K562 (cell line): ENCODE data around the gene RUNX1. TPM values are rescaled to one million over a fixed set of nuclear protein-coding genes. Genes with fewer than 3 reads are reported as not detected.

ENCODE experiments used
- CEBPG ChIP-seq, 3 experiments: fragments of 200-800 bp in 1 of 3; sonication (Bioruptor generic) in 1 of 3; sonication (generic) in 1 of 3; formaldehyde crosslinking in 1 of 3; IDR thresholded peaks in 2 of 3; conservative IDR thresholded peaks in 1 of 3; 2 replicates each; pipeline versions ENCODE4 v1.6.1 to v1.8.0; 2016 to 2022; ENCODE audit warnings: missing compliant biosample characterization in 2 of 3, missing genetic modification characterization in 2 of 3, mild to moderate bottlenecking in 1 of 3, missing genetic modification reagents in 1 of 3
- ETV6 ChIP-seq, 3 experiments: fragments of 150-350 bp in 1 of 3; sonication (generic) in 1 of 3; formaldehyde crosslinking in 1 of 3; IDR thresholded peaks; 2 replicates each; pipeline versions ENCODE4 v1.6.1 to v1.8.0; 2014 to 2022; ENCODE audit warnings: borderline replicate concordance in 2 of 3, low read depth in 2 of 3, antibody characterized with exemption in 1 of 3, low read length in 1 of 3, mild to moderate bottlenecking in 1 of 3, missing genetic modification reagents in 1 of 3
- FOXA3 ChIP-seq, 2 experiments: fragments of 450-650 bp in 1 of 2; sonication (generic) in 1 of 2; formaldehyde crosslinking; IDR thresholded peaks in 1 of 2; conservative IDR thresholded peaks in 1 of 2; 2 replicates each; pipeline versions ENCODE4 v1.4.0 to v1.8.0; 2020 to 2022; ENCODE audit warnings: mild to moderate bottlenecking in 2 of 2, missing genetic modification reagents in 1 of 2
- KLF1 ChIP-seq: fragments of 450-650 bp; IDR thresholded peaks from 2 replicates; pipeline ENCODE4 v1.6.1; 2016; ENCODE audit warnings: missing genetic modification characterization, missing compliant biosample characterization
- L3MBTL2 ChIP-seq: fragments of 450-650 bp; IDR thresholded peaks from 2 replicates; pipeline ENCODE4 v1.6.1; 2016; ENCODE audit warnings: mild to moderate bottlenecking, moderate library complexity
- MBD2 ChIP-seq: sonication (generic); IDR thresholded peaks from 2 replicates; pipeline ENCODE4 v1.6.1; 2016; ENCODE audit warnings: low read depth, borderline replicate concordance
- TAF15 ChIP-seq: fragments of 200-400 bp; formaldehyde crosslinking; IDR thresholded peaks from 2 replicates; pipeline ENCODE4 v1.6.1; 2017; ENCODE audit warnings: mild to moderate bottlenecking, low read depth, low read length, moderate library complexity
- TRIM25 ChIP-seq: fragments of 450-650 bp; IDR thresholded peaks from 2 replicates; pipeline ENCODE4 v1.7.0; 2016; ENCODE audit warnings: borderline replicate concordance
- TSC22D4 ChIP-seq: fragments of 450-650 bp; IDR thresholded peaks from 2 replicates; pipeline ENCODE4 v1.6.1; 2016; ENCODE audit warnings: missing genetic modification characterization, missing biosample characterization, control low read depth
- ZBTB40 ChIP-seq, 2 experiments: fragments of 450-650 bp in 1 of 2; sonication (generic) in 1 of 2; formaldehyde crosslinking in 1 of 2; IDR thresholded peaks; 2 replicates each; pipeline versions ENCODE4 v1.7.1 to v1.9.0; 2016 to 2022; ENCODE audit warnings: inconsistent platforms in 1 of 2, mild to moderate bottlenecking in 1 of 2, missing genetic modification reagents in 1 of 2
- ZBTB43 ChIP-seq: sonication (generic); formaldehyde crosslinking; IDR thresholded peaks from 2 replicates; pipeline ENCODE4 v1.8.0; 2023; ENCODE audit warnings: mild to moderate bottlenecking, missing genetic modification reagents
- ZNF57 ChIP-seq: fragments of 450-650 bp; formaldehyde crosslinking; IDR thresholded peaks from 2 replicates; pipeline ENCODE4 v1.4.0; 2020; ENCODE audit warnings: mild to moderate bottlenecking, moderate library complexity
- polyA plus RNA-seq, 8 experiments: library from polyadenylated mRNA; depleted of rRNA in 4 of 8; stranded (reverse) in 5 of 8; unstranded in 3 of 8; fragments of >200 nt; fragmentation: Nextera tagmentation in 2 of 8; fragmentation: Illumina TruSeq in 1 of 8; extraction: Ambion mirVana in 2 of 8; extraction: Trizol in 1 of 8; gene quantifications; 2 replicates each; pipeline versions ENCODE4 v1.2.1 to v1.2.3, GENCODE V29; 2011 to 2014; ENCODE audit warnings: inconsistent platforms in 1 of 8, missing spikeins in 1 of 8
- total RNA-seq, 7 experiments: library from RNA; depleted of rRNA in 6 of 7; stranded (reverse); fragments of >200 nt in 6 of 7; fragmentation: Illumina TruSeq in 2 of 7; extraction: Trizol in 2 of 7; gene quantifications; 2 replicates each; pipeline versions ENCODE4 v1.2.1 to v1.2.3, GENCODE V29; 2011 to 2021; ENCODE audit warnings: low replicate concordance in 1 of 7

Gene RUNX1
- total and polyA plus RNA-seq, 9 of the 15 experiments (the other 6 are each of a cell fraction or from before 2014, with no cell fraction given), result 2.2 to 68.6 (median 17.8) TPM

- TF ChIP-seq ZBTB40 (IDR thresholded peaks at IDR 0.05) (no peak), ZBTB40 (CRISPR knock-in tag; IDR thresholded peaks at IDR 0.05) (no peak), KLF1 (tag) (no peak), ZBTB43 (no peak), TAF15 (no peak), L3MBTL2 (0 out of 2 replicates have a peak, but pooled peaks have one; percentile 14), TRIM25 (no peak), CEBPG (CRISPR knock-in tag; IDR thresholded peaks at IDR 0.05) (peak; percentile 23; the same call in 1 of the 2 replicates), CEBPG (tag; conservative IDR thresholded peaks at IDR 0.05 in 1 of 2, IDR thresholded peaks at IDR 0.05 in 1 of 2) (peak; percentile 72 to 85), MBD2 (no peak), FOXA3 (CRISPR knock-in tag; conservative IDR thresholded peaks at IDR 0.05 in 1 of 2, IDR thresholded peaks at IDR 0.05 in 1 of 2) (no peak), ZNF57 (CRISPR knock-in tag) (no peak), ETV6 (IDR thresholded peaks at IDR 0.05; ENCODE audit: borderline replicate concordance in 1 of 2, low read depth in 2 of 2, low read length in 1 of 2) (no peak), ETV6 (CRISPR knock-in tag; IDR thresholded peaks at IDR 0.05; ENCODE audit: borderline replicate concordance) (no peak), TSC22D4 (tag) (no peak)
These were observed 23.6 kb downstream of the RUNX1 start (continued) for GRCh38 chr21:35025206-35026152.
